Gastrocnemius medialis (tissue), 4 donors: ENCODE data around the gene LGALS4. TPM values are rescaled to one million over a fixed set of nuclear protein-coding genes. Genes with fewer than 3 reads are reported as not detected.
"Not testable (repeated sequence)": the region's sequence is repeated elsewhere in the genome, so short reads cannot be mapped to it uniquely, and the experiment has no call there.

ENCODE experiments used
- ATAC-seq, 2 donors: fragments of 150-250 bp; one replicate each; pipeline ENCODE4 v1.9.1; 2016
- DNase-seq, 2 donors: peaks; one replicate each; pipeline ENCODE4 v3.0.0-alpha.2; 2019
- H3K27ac ChIP-seq, 4 donors: fragments of 200-600 bp; sonication (generic); 1 replicate in 1 of 4; 2 replicates in 3 of 4; pipeline ENCODE4 v1.5.1; 2016 to 2018; ENCODE audit warnings: mild to moderate bottlenecking in 2 of 4, moderate library complexity in 1 of 4
- H3K27me3 ChIP-seq, 3 donors: fragments of 200-600 bp; sonication (generic) in 2 of 3; 1 replicate in 1 of 3; 2 replicates in 2 of 3; pipeline versions ENCODE4 v1.5.1 to v1.6.0; 2016 to 2019; ENCODE audit warnings: mild to moderate bottlenecking in 1 of 3, moderate library complexity in 1 of 3
- H3K36me3 ChIP-seq, 2 donors: fragments of 200-600 bp; sonication (generic) in 1 of 2; one replicate each; pipeline ENCODE4 v1.5.1; 2017 to 2018
- H3K4me1 ChIP-seq, 2 donors: fragments of 200-600 bp; sonication (generic) in 1 of 2; one replicate each; pipeline ENCODE4 v1.5.1; 2016 to 2017; ENCODE audit warnings: mild to moderate bottlenecking in 2 of 2
- H3K4me3 ChIP-seq, 4 donors: fragments of 200-600 bp; sonication (generic) in 3 of 4; 1 replicate in 1 of 4; 2 replicates in 3 of 4; pipeline ENCODE4 v1.5.1; 2016 to 2019; ENCODE audit warnings: mild to moderate bottlenecking in 2 of 4
- H3K9me3 ChIP-seq, 3 donors: fragments of 200-600 bp; sonication (generic) in 2 of 3; 1 replicate in 1 of 3; 2 replicates in 2 of 3; pipeline ENCODE4 v1.5.1; 2016 to 2019
- POLR2A ChIP-seq, 2 donors: fragments of 450-650 bp; IDR thresholded peaks; one replicate each; pipeline ENCODE4 v1.6.1; 2017; ENCODE audit warnings: antibody characterized with exemption in 2 of 2, mild to moderate bottlenecking in 2 of 2, moderate library complexity in 2 of 2
- in situ Hi-C, 4 donors: fragments of 200-750 bp; cut with MboI; loops; one replicate each; pipeline versions ENCODE4 v1.15.0 to v1.8.0; 2017; ENCODE audit warnings: low sequenced_read_pairs in 4 of 4
- intact Hi-C: fragments of 100-400 bp; cut with DNase I; formaldehyde crosslinking; loops from one replicate; pipeline ENCODE4 v1.15.1; 2023; ENCODE audit warnings: low total_unique reads
- total RNA-seq, 4 donors: library from RNA; depleted of rRNA; stranded (reverse); fragments of >200 nt; gene quantifications; one replicate each; pipeline versions ENCODE4 v1.1.0 to v1.2.3, GENCODE V29; 2016
- TF ChIP-seq, protein P1 (sequence below), 5 experiments: fragments of 450-650 bp in 3 of 5; fragments of 200-600 bp in 2 of 5; sonication (generic) in 2 of 5; IDR thresholded peaks in 4 of 5; conservative IDR thresholded peaks in 1 of 5; 1 replicate in 4 of 5; 2 replicates in 1 of 5; pipeline ENCODE4 v1.5.1; 2016 to 2019; ENCODE audit warnings: antibody characterized with exemption in 5 of 5, mild to moderate bottlenecking in 3 of 5, moderate library complexity in 3 of 5

The LGALS4 gene
- total RNA-seq, 4 donors from 2014 or later = 0.55 to 14.2 (median 1.2) TPM; not detected in 1

- intact Hi-C loops = loop anchor here (5.0 kb wide), 1 partner anchor 106 kb away; no protein-coding TSS in a partner anchor
- no peaks in the 10 kb centered on the region for H3K9me3 ChIP-seq
- TF ChIP-seq, protein P1, sequence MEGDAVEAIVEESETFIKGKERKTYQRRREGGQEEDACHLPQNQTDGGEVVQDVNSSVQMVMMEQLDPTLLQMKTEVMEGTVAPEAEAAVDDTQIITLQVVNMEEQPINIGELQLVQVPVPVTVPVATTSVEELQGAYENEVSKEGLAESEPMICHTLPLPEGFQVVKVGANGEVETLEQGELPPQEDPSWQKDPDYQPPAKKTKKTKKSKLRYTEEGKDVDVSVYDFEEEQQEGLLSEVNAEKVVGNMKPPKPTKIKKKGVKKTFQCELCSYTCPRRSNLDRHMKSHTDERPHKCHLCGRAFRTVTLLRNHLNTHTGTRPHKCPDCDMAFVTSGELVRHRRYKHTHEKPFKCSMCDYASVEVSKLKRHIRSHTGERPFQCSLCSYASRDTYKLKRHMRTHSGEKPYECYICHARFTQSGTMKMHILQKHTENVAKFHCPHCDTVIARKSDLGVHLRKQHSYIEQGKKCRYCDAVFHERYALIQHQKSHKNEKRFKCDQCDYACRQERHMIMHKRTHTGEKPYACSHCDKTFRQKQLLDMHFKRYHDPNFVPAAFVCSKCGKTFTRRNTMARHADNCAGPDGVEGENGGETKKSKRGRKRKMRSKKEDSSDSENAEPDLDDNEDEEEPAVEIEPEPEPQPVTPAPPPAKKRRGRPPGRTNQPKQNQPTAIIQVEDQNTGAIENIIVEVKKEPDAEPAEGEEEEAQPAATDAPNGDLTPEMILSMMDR (IDR thresholded peaks at IDR 0.05 in 4 of 5, conservative IDR thresholded peaks at IDR 0.05 in 1 of 5) = no peak
Observed at GRCh38 chr19:38766276-38767047, 46.3 kb downstream of the LGALS4 start.

DNA sequence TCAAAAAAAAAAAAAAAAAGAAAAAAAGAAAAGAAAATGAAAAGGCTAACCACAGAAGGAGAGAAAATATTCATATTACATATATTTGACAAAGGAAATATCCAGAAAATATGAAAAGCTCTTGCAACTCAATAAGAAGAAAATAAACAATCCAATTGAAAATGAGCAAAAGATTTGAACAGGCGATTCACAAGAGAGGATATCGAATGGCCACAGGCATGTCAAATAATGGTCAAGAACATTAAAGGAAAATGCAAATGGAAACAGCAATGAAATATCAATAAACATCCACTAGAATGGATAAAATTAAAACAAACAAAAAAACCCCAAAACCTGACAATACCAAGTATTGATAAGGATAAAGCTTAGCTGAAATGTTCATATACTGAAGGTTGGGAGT, 47.5 kb downstream of the LGALS4 start:
- Histone ChIP-seq H3K4me3 (no peak overlapping the region), H3K4me1 (no peaks in the 10 kb centered on the region), H3K9me3 (no peaks in the 10 kb centered on the region), H3K27ac (no peak overlapping the region), H3K36me3 (no peaks in the 10 kb centered on the region), H3K27me3 (peaks cover 0 to 4% (median 0%) of the 10 kb centered on the region in 3 donors)
- in situ Hi-C loops = no loop called here
- ATAC-seq (no peak), DNase-seq (no peak)
- intact Hi-C loops = loop anchor here (5.0 kb wide), 1 partner anchor 107 kb away; no protein-coding TSS in a partner anchor
- TF ChIP-seq, protein P1 (IDR thresholded peaks at IDR 0.05 in 4 of 5, conservative IDR thresholded peaks at IDR 0.05 in 1 of 5) = no peak
- TF ChIP-seq POLR2A (IDR thresholded peaks at IDR 0.05) = no peak

More at GRCh38 chr19:38766276-38767047, 46.3 kb downstream of the LGALS4 start:
- Histone ChIP-seq H3K27me3 (peaks cover 0 to 4% (median 0%) of the 10 kb centered on the region in 3 donors), H3K4me3 (no peak overlapping the region), H3K4me1 (no peaks in the 10 kb centered on the region), H3K36me3 (no peaks in the 10 kb centered on the region), H3K27ac (no peak overlapping the region)
- in situ Hi-C loops = no loop called here
- DNase-seq = no peak
- no peak for ATAC-seq

GRCh38 chr19:38763795-38764220, 48.9 kb downstream of the LGALS4 start:
- no peaks in the 10 kb centered on the region for H3K36me3 ChIP-seq
- no peaks in the 10 kb centered on the region for H3K9me3 ChIP-seq
- no peak overlapping the region for H3K27ac ChIP-seq
- in situ Hi-C loops = no loop called here
- intact Hi-C loops = no loop called here
- no peaks in the 10 kb centered on the region for H3K4me1 ChIP-seq
- H3K4me3 ChIP-seq = no peak overlapping the region
- DNase-seq (no peak), ATAC-seq (no peak)
- TF ChIP-seq, protein P1 (IDR thresholded peaks at IDR 0.05 in 4 of 5, conservative IDR thresholded peaks at IDR 0.05 in 1 of 5) = no peak
- no peak for TF ChIP-seq POLR2A (IDR thresholded peaks at IDR 0.05)
- no peaks in the 10 kb centered on the region for H3K27me3 ChIP-seq

DNA sequence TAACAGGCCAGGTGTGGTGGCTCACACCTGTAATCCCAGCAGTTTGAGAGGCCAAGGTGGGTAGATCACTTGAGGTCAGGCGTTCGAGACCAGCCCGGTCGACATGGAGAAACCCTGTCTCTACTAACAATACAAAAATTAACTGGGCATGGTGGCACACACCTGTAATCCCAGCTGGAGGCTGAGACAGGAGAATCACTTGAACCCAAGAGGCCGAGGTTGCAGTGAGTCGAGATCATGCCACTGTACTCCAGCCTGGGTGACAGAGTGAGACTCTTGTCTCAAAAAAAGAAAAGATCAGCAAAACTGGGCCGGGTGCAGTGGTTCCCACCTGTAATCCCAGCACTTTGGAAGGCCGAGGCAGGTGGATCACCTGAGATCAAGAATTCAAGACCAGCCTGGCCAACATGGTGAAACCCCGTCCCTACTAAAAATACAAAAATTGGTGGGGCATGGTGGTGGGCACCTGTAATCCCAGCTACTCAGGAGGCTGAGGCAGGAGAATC, 50.8 kb downstream of the LGALS4 start:
- H3K9me3 ChIP-seq, H3K27me3 ChIP-seq, H3K4me1 ChIP-seq, ATAC-seq, DNase-seq, H3K27ac ChIP-seq, H3K4me3 ChIP-seq, H3K36me3 ChIP-seq, intact Hi-C loops, in situ Hi-C loops: not testable (repeated sequence)

- in situ Hi-C loops = not testable (repeated sequence)
Observed at GRCh38 chr19:38760805-38761517, 51.8 kb downstream of the LGALS4 start.

More at GRCh38 chr19:38760805-38761517, 51.8 kb downstream of the LGALS4 start:
- ATAC-seq, H3K4me1 ChIP-seq, H3K36me3 ChIP-seq, H3K27ac ChIP-seq, DNase-seq, H3K27me3 ChIP-seq, H3K9me3 ChIP-seq, H3K4me3 ChIP-seq, intact Hi-C loops: not testable (repeated sequence)
